Activated naive CD4-positive, alpha-beta T cell (primary cell): Measurements from ENCODE around the gene CNIH2.

Experiments used
- DNase-seq, 4 experiments: peaks; one replicate each; lab custom pipeline; 2025; lab: John Stamatoyannopoulos, UW

Gene CNIH2

GRCh38 chr11:66331542-66332370, 53.8 kb downstream of the CNIH2 start:
- no peak for DNase-seq

GRCh38 chr11:66332371-66333219, 54.6 kb downstream of the CNIH2 start:
- no peak for DNase-seq

GRCh38 chr11:66333220-66333877, 55.4 kb downstream of the CNIH2 start:
- no peak for DNase-seq
